Activated CD4-positive, alpha-beta T cell treated with anti-CD3 and anti-CD28 coated beads, Interleukin-2, amount 50 U/mL, for 4 hours (primary cell): ENCODE data around the gene STRA6.

Experiments used
- DNase-seq, 2 experiments: peaks; one replicate each; pipeline ENCODE4 v3.0.0-alpha.2; 2020

STRA6 gene

GRCh38 chr15:74202452-74203401 lies at the start of gene STRA6:
Gene STRA6, minus strand, starts transcription at chr15:74202787. Its CDS starts 520 bp downstream, at chr15:74202267.
- no peak for DNase-seq

DNA sequence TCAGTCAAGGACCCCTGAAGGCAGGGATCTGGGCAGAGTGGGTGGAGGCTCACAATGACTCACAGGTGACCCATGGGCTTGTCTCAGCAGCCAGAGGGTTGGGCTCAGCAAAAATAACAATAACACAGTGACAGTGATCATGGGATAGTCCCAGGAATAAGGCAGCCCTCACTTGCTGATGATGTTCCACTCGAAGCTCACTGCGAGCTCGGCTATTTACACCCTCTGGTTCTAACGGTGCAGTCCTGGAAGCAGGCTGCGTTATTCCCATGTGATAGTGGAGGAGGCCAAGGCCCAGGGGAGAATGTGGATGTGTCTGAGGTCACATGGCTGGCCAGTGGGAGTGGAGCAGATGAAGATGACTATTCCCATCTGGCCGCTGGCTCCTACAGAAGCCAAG lies 49.7 kb upstream of the STRA6 start:
- no peak for DNase-seq

DNA sequence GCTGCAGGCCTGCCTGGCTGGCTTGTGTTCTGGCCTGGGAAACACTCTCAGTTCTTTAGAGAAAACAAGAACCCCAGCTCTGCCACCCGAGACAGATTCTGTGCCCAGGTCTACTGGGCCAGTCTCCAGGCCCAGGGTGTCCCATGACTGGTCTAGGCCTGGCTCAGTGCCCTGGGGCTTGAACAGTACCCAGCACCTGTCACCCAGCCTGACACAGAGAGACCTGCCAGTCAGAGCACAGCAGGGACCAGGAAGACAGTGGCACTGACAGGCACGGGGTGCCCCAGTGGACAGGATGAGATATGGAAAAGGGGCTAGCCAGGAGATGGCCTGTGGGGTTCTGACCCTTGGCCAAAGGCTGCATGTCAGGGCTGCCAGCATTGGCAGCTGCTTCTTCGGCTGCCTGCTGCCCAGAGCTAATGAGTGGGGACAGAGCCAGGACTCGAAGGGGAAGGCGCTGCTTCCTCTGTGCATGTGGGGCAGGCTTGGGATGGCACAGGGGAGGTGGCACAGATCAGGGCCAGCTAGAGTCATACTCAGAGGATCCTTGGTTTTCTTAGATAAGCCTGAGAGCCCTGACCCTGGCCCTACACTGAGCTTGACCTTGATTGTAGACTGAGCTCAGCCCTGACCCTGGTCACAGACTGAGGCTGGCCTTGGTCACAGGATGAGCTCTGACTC lies 48.7 kb upstream of the STRA6 start:
- no peak for DNase-seq

GRCh38 chr15:74250266-74250665 lies 47.7 kb upstream of the STRA6 start:
- no peak for DNase-seq

GRCh38 chr15:74245342-74245931 lies 42.9 kb upstream of the STRA6 start:
- DNase-seq: no peak

GRCh38 chr15:74244822-74245341 lies 42.3 kb upstream of the STRA6 start:
- no peak for DNase-seq

GRCh38 chr15:74243431-74243830 lies 40.8 kb upstream of the STRA6 start:
- no peak for DNase-seq

GRCh38 chr15:74242441-74243185 lies 40.0 kb upstream of the STRA6 start:
- no peak for DNase-seq

DNA sequence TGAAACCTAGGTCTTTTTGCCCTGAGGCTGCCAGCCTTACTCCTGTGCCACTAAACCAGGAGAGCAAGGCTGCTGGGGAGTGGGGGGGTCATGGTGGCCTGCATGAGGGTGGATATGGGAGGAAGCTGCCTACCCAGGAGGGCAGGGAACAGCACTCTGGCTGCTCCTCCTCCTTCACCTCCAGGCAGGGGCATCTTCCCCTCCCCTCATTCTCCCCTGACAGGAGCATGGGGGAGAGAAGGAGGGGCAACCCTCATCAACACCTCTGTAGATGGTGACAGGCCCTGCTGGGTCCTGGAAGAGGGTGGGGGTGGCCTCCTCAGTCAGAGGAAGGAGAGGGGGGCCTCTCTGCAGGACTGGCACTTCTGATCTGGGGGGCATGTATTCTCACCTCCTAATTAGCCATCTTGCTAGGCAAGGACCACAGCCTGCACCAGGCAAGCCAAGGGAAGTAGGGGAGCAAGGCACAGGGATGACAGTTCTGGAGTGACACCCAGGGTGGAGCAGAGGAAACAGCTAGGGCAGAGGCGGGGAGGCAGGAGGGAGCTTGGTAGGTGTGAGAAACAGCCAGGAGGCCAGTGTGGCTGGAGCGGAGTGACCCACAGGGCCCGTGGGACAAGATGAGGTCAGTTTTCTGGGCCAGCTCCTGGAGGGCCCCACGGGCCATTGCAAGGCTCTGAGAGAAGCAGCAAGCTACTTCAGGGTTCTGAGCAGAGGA lies 38.5 kb upstream of the STRA6 start:
- DNase-seq: no peak

- DNase-seq: no peak
These were observed 37.5 kb upstream of the STRA6 start for GRCh38 chr15:74240002-74240568.

- DNase-seq: no peak
These were observed 36.6 kb upstream of the STRA6 start for GRCh38 chr15:74239051-74239705.

GRCh38 chr15:74235962-74236361 lies 33.4 kb upstream of the STRA6 start, which contains the start of gene CCDC33:
Gene CCDC33, plus strand, starts transcription at chr15:74236326. Its CDS starts 394 bp downstream, at chr15:74236720.
- no peak for DNase-seq

- DNase-seq: no peak
These were observed 31.9 kb upstream of the STRA6 start for GRCh38 chr15:74234598-74234875.

DNA sequence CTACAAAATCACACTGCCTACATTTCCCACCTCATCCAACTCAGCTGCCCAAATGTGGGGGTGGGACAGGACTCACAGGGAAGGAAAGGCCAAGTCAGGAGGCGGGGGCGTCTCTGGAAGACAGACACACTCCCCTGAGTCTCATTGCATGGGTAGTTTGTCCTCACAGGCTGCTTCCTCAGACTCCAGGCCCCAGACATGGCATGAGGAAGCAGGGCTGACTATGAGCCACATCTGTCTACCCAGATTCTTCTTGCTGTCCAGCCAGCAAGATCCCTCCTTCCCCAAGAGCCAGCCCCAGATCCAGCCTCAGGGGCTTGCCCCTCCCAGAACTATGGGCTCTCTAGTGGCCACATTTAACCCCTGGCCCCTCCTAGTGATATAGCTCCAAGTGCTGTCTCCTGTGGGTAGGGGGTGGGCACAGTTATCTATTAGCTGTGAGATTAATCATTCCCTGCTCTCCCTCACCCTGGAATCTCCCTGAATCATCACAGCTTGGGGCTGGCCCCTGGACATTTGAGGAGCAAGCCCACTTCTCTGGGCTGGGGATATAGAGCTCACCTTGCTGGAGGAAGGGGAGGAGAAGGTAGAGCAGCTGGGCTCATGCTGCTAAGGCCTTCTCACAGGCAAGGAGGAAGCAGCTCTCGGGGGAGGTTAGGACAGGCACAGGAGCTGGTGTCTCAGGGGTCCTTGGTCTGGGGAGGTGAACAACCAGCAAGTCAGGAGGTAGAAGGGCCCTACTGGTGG lies 31.4 kb upstream of the STRA6 start:
- no peak for DNase-seq

GRCh38 chr15:74233373-74233772 lies 30.8 kb upstream of the STRA6 start:
- DNase-seq: no peak

DNA sequence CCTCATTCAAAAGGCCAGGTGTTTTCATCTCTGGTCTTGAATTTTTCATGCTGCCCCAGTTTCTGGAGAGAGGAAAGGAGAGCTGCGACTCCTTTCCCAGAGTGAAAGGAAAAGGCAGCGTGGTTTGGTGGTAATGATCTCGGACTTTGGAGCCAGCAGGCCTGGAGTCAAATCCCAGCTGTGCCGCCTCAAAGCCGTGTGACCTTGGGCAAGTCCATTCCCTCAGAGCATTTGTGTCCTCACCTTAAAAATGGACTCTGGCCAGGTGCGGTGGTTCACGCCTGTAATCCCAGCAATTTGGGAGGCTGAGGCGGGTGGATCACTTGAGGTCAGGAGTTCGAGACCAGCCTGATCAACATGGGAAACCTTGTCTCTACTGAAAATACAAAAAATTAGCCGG lies 28.9 kb upstream of the STRA6 start:
- DNase-seq: no peak

GRCh38 chr15:74229686-74230085 lies 27.1 kb upstream of the STRA6 start:
- DNase-seq: no peak

GRCh38 chr15:74228723-74229081 lies 26.1 kb upstream of the STRA6 start:
- DNase-seq: no peak

GRCh38 chr15:74227968-74228722 lies 25.6 kb upstream of the STRA6 start:
- DNase-seq: no peak
